HG02610 (cell line): ENCODE measurements around the gene ETFDH.
"Not testable (repeated sequence)": the region's sequence is repeated elsewhere in the genome, so short reads cannot be mapped to it uniquely, and the experiment has no call there.

Source experiments
- ATAC-seq: cut with Tn5 transposase; IDR thresholded peaks from one replicate; pipeline ENCODE4 v1.9.1; 2021; ENCODE audit warnings: mild to moderate bottlenecking, moderate library complexity; ENCODE audit not compliant: unreplicated experiment

The ETFDH gene

GRCh38 chr4:158750379-158750778 is 78.3 kb downstream of the ETFDH start:
- ATAC-seq = no peak

- ATAC-seq = no peak
These were observed 82.5 kb downstream of the ETFDH start for GRCh38 chr4:158754385-158755180.

- ATAC-seq = not testable (repeated sequence)
These were observed 83.7 kb downstream of the ETFDH start for GRCh38 chr4:158755819-158756218.

GRCh38 chr4:158756588-158756987 is 84.5 kb downstream of the ETFDH start:
- ATAC-seq = no peak

GRCh38 chr4:158758142-158758541 is 86.0 kb downstream of the ETFDH start:
- no peak for ATAC-seq

- ATAC-seq = no peak
These were observed 86.6 kb downstream of the ETFDH start for GRCh38 chr4:158758703-158759102.
